ENCODE measurements around the gene SMAD4. TPM values are rescaled to one million over a fixed set of nuclear protein-coding genes. Genes with fewer than 3 reads are reported as not detected.

Gene SMAD4
- total RNA-seq, 1 donor from 2014 or later, result 123 TPM

DNA sequence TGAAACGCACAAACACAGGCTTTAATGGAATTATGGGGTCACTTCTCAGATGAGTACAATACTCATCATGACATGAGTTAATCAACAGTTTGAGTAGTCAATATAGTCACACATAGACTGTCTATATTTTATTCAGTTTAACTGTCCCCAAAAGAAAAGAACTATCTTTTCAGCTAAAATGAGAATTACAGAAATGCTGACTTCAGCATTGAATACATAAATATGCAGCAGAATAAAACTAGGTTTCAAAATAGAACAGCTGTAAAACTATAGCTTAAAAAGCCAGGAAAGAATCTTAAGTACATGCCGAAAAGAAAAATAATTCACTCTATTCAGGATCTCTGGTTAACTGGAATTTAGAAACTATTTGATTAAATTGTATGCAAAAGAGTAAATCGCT is 30.0 kb downstream of the SMAD4 start:
- Mint-ChIP-seq H3K36me3 (peaks cover 28% of the 10 kb centered on the region), H3K4me3 (no peak overlapping the region), H3K27ac (no peak overlapping the region), H3K27me3 (no peaks in the 10 kb centered on the region), H3K4me1 (ENCODE audit: unreplicated experiment) (no peaks in the 10 kb centered on the region), H3K9me3 (peaks cover 4% of the 10 kb centered on the region)
- no peak for DNase-seq (ENCODE audit: extremely low spot score, unreplicated experiment)
- TF ChIP-seq, protein P1, sequence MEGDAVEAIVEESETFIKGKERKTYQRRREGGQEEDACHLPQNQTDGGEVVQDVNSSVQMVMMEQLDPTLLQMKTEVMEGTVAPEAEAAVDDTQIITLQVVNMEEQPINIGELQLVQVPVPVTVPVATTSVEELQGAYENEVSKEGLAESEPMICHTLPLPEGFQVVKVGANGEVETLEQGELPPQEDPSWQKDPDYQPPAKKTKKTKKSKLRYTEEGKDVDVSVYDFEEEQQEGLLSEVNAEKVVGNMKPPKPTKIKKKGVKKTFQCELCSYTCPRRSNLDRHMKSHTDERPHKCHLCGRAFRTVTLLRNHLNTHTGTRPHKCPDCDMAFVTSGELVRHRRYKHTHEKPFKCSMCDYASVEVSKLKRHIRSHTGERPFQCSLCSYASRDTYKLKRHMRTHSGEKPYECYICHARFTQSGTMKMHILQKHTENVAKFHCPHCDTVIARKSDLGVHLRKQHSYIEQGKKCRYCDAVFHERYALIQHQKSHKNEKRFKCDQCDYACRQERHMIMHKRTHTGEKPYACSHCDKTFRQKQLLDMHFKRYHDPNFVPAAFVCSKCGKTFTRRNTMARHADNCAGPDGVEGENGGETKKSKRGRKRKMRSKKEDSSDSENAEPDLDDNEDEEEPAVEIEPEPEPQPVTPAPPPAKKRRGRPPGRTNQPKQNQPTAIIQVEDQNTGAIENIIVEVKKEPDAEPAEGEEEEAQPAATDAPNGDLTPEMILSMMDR (conservative IDR thresholded peaks at IDR 0.05), result no peak

DNA sequence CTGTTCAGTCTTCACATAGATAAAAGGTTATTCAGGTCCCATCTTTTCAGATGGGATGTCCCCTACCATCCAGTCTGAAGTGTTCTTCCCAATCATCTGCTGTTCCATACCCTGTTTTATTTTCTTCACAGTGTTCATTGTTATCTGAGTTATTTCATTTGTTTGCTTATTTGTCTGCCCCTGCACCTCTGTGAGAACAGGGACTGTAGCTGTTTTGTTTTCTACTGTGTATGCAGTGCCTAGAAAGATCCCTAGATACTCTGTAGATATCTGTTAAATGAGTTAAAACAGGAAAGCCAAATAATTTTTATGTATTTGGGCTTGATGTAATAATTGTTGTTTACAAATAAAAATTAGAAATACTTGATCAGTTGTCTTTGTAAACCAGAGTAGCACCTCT is 34.2 kb downstream of the SMAD4 start:
- Mint-ChIP-seq H3K4me3 (no peak overlapping the region), H3K27me3 (no peaks in the 10 kb centered on the region), H3K36me3 (peaks cover 27% of the 10 kb centered on the region), H3K9me3 (peaks cover 4% of the 10 kb centered on the region), H3K27ac (no peak overlapping the region), H3K4me1 (ENCODE audit: unreplicated experiment) (no peaks in the 10 kb centered on the region)
- DNase-seq (ENCODE audit: extremely low spot score, unreplicated experiment), result no peak
- TF ChIP-seq, protein P1 (conservative IDR thresholded peaks at IDR 0.05), result no peak

DNA sequence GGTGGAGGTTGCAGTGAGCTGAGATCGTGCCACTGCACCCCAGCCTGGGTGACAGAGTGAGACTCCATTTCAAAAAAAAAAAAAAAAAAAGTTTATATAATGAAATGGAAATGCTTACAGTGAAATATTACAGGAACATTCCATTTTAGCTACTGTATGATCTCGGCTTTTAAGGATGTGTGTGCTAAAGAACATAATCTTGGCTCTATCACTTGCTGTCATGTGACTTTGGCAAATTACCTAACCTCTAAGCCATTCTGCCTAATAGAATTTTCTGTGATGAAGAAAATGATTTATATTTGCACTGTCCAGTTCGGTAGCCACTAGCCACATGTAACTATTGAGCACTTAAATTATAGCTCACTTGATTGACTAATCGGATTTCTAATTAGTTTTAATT is 36.3 kb downstream of the SMAD4 start:
- no peak for DNase-seq (ENCODE audit: extremely low spot score, unreplicated experiment)
- Mint-ChIP-seq H3K36me3 (peaks cover 32% of the 10 kb centered on the region), H3K27me3 (no peaks in the 10 kb centered on the region), H3K27ac (no peak overlapping the region), H3K9me3 (peaks cover 2% of the 10 kb centered on the region), H3K4me1 (ENCODE audit: unreplicated experiment) (no peaks in the 10 kb centered on the region), H3K4me3 (no peak overlapping the region)
- TF ChIP-seq, protein P1 (conservative IDR thresholded peaks at IDR 0.05), result no peak

DNA sequence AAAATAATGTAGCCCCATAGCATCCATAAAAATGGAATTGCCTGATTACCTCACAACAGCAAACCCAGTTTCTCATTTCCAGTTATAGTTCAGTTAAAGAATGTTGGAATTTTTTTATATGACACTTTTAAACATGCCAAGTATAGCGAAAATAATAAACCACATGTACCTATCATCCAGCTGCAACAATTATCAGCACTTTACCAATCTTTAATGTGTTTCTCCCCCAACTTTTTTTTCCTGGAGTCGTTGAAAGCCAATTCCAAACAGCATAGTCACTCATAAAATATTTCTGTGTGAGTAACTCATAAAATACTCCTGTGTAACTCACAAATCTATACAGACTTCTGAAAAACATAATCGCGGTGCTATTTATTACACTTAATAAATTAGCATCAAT is 38.1 kb downstream of the SMAD4 start:
- no peak for DNase-seq (ENCODE audit: extremely low spot score, unreplicated experiment)
- H3K36me3 Mint-ChIP-seq, result peaks cover 40% of the 10 kb centered on the region
- H3K4me3 Mint-ChIP-seq, result no peak overlapping the region
- H3K27me3 Mint-ChIP-seq, result no peaks in the 10 kb centered on the region
- TF ChIP-seq, protein P1 (conservative IDR thresholded peaks at IDR 0.05), result no peak
- no peaks in the 10 kb centered on the region for H3K9me3 Mint-ChIP-seq
- no peaks in the 10 kb centered on the region for H3K4me1 Mint-ChIP-seq (ENCODE audit: unreplicated experiment)
- H3K27ac Mint-ChIP-seq, result no peak overlapping the region

DNA sequence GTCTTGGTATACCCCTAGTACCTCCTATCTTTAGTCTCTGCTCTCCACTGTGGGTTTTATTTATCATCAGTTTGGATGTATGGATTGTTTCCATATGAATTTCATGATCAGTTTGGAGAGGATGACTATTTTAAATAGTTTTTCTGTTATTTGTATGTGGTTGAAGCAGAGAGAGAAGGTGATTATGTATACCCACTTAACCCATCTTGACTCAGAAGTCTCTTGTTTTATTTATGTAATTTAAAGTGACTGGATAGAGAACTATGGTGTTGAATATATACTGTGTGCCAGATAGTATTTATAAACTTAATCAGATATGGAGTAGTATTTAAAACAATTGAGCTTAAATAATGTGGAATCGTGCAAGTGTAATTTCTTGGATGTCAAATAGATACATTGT is 39.9 kb downstream of the SMAD4 start:
- no peak overlapping the region for H3K4me3 Mint-ChIP-seq
- H3K27me3 Mint-ChIP-seq, result no peaks in the 10 kb centered on the region
- DNase-seq (ENCODE audit: extremely low spot score, unreplicated experiment), result no peak
- TF ChIP-seq, protein P1 (conservative IDR thresholded peaks at IDR 0.05), result no peak
- no peaks in the 10 kb centered on the region for H3K9me3 Mint-ChIP-seq
- H3K36me3 Mint-ChIP-seq, result peaks cover 45% of the 10 kb centered on the region
- H3K27ac Mint-ChIP-seq, result no peak overlapping the region
- no peaks in the 10 kb centered on the region for H3K4me1 Mint-ChIP-seq (ENCODE audit: unreplicated experiment)

DNA sequence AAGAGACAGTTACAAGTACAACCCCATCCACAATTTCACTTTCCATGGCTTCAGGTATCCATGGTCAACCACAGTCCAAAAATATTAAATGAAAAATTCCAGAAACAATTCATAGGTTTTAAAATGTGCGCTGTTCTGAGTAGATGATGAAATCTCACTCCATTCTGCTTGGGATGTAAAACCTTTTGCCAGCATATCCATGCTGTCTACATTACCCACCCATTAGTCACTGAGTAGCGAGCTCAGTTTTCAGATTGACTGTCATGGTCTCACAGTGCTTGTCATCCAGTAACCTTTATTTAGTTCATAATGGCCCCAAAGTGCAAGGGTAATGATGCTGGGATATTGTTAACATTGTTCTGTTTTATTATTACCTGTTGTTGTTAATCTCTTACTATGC is 40.5 kb downstream of the SMAD4 start:
- Mint-ChIP-seq H3K4me3 (no peak overlapping the region), H3K4me1 (ENCODE audit: unreplicated experiment) (no peaks in the 10 kb centered on the region), H3K36me3 (peaks cover 42% of the 10 kb centered on the region), H3K9me3 (no peaks in the 10 kb centered on the region), H3K27me3 (no peaks in the 10 kb centered on the region), H3K27ac (no peak overlapping the region)
- DNase-seq (ENCODE audit: extremely low spot score, unreplicated experiment), result no peak
- TF ChIP-seq, protein P1 (conservative IDR thresholded peaks at IDR 0.05), result no peak

All from type B pancreatic cell (in vitro differentiated cells).